CD14-positive monocyte (primary cell): ENCODE measurements around the gene DNAJB11. TPM values are rescaled to one million over a fixed set of nuclear protein-coding genes. Genes with fewer than 3 reads are reported as not detected.

Experiments used
- DNase-seq, 3 donors: peaks; one replicate each; pipeline ENCODE4 v3.0.0-alpha.2; 2011 to 2022
- H2AFZ ChIP-seq: 2 replicates; pipeline ENCODE4 v1.6.0; 2012; ENCODE audit warnings: mild to moderate bottlenecking, low read depth, low read length, inconsistent platforms; ENCODE audit not compliant: insufficient read depth, poor library complexity, severe bottlenecking
- H3K27ac ChIP-seq, 2 donors: 1 replicate in 1 of 2; 2 replicates in 1 of 2; pipeline ENCODE4 v1.5.1; 2012 to 2013; ENCODE audit warnings: low read length in 2 of 2, control low read depth in 1 of 2, inconsistent platforms in 1 of 2, low read depth in 1 of 2, mild to moderate bottlenecking in 1 of 2
- H3K27me3 ChIP-seq, 2 donors: one replicate each; pipeline versions ENCODE4 v1.6.0 to v1.6.1; 2011 to 2013; ENCODE audit warnings: low read length in 2 of 2; ENCODE audit not compliant: control insufficient read depth in 2 of 2, insufficient read depth in 2 of 2
- H3K36me3 ChIP-seq, 2 donors: replicated peaks in 1 of 2; 1 replicate in 1 of 2; 2 replicates in 1 of 2; pipeline versions ENCODE4 v1.5.1 to v1.6.1; 2012 to 2013; ENCODE audit warnings: low read length in 2 of 2, control low read depth in 1 of 2, inconsistent platforms in 1 of 2, mild to moderate bottlenecking in 1 of 2; ENCODE audit not compliant: insufficient read depth in 2 of 2, control insufficient read depth in 1 of 2
- H3K4me1 ChIP-seq, 2 donors: 1 replicate in 1 of 2; 2 replicates in 1 of 2; pipeline versions ENCODE4 v1.5.1 to v1.6.1; 2012 to 2013; ENCODE audit warnings: low read length in 2 of 2, control low read depth in 1 of 2, inconsistent platforms in 1 of 2, mild to moderate bottlenecking in 1 of 2, moderate library complexity in 1 of 2; ENCODE audit not compliant: insufficient read depth in 2 of 2, control insufficient read depth in 1 of 2
- H3K4me2 ChIP-seq: replicated peaks from 2 replicates; pipeline ENCODE3; 2012; ENCODE audit warnings: low read length, moderate library complexity, mild to moderate bottlenecking; ENCODE audit not compliant: poor library complexity, severe bottlenecking; ENCODE audit errors: extremely low read depth
- H3K4me3 ChIP-seq, 3 experiments: fragments of 200-600 bp in 1 of 3; sonication (generic) in 1 of 3; replicated peaks in 1 of 3; 1 replicate in 2 of 3; 2 replicates in 1 of 3; pipeline ENCODE4 v1.5.1; 2011 to 2013; ENCODE audit warnings: low read length in 3 of 3, mild to moderate bottlenecking in 3 of 3, control low read depth in 2 of 3, low read depth in 2 of 3, inconsistent platforms in 1 of 3, moderate library complexity in 1 of 3
- H3K79me2 ChIP-seq: 2 replicates; pipeline ENCODE4 v1.6.0; 2012; ENCODE audit warnings: mild to moderate bottlenecking, control low read depth, inconsistent platforms, low read length, moderate library complexity; ENCODE audit not compliant: insufficient read depth
- H3K9ac ChIP-seq: 2 replicates; pipeline ENCODE4 v1.6.0; 2017; ENCODE audit warnings: low read length, mild to moderate bottlenecking; ENCODE audit not compliant: insufficient read depth, poor library complexity, severe bottlenecking
- H3K9me3 ChIP-seq, 2 donors: replicated peaks in 1 of 2; 1 replicate in 1 of 2; 2 replicates in 1 of 2; pipeline versions ENCODE4 v1.5.1 to v1.6.1; 2012 to 2013; ENCODE audit warnings: low read length in 2 of 2, control low read depth in 1 of 2; ENCODE audit not compliant: control insufficient read depth in 1 of 2, insufficient read depth in 1 of 2
- H4K20me1 ChIP-seq: 2 replicates; pipeline ENCODE4 v1.6.0; 2012; ENCODE audit warnings: mild to moderate bottlenecking, low read length, control low read depth, moderate library complexity; ENCODE audit not compliant: insufficient read depth
- H3K27ac Mint-ChIP-seq, 7 donors: one replicate each; pipeline ENCODE4 v1.8.0; 2020; ENCODE audit warnings: mild to moderate bottlenecking in 7 of 7, mixed read lengths in 7 of 7, moderate library complexity in 6 of 7, inconsistent platforms in 2 of 7
- H3K27me3 Mint-ChIP-seq, 3 donors: one replicate each; pipeline ENCODE4 v1.8.0; 2021 to 2022; ENCODE audit warnings: low read depth in 3 of 3, mild to moderate bottlenecking in 3 of 3, mixed read lengths in 3 of 3, moderate library complexity in 3 of 3, inconsistent platforms in 1 of 3
- H3K36me3 Mint-ChIP-seq, 2 donors: one replicate each; pipeline ENCODE4 v1.8.0; 2020; ENCODE audit warnings: mixed read lengths in 2 of 2, inconsistent platforms in 1 of 2, mild to moderate bottlenecking in 1 of 2
- H3K4me1 Mint-ChIP-seq: one replicate; pipeline ENCODE4 v1.8.0; 2020; ENCODE audit warnings: mild to moderate bottlenecking, mixed read lengths
- H3K4me3 Mint-ChIP-seq, 2 donors: one replicate each; pipeline ENCODE4 v1.8.0; 2020; ENCODE audit warnings: mild to moderate bottlenecking in 2 of 2, mixed read lengths in 2 of 2, moderate library complexity in 1 of 2
- H3K9me3 Mint-ChIP-seq, 7 donors: one replicate each; pipeline ENCODE4 v1.8.0; 2020 to 2022; ENCODE audit warnings: mixed read lengths in 7 of 7, mild to moderate bottlenecking in 6 of 7, moderate library complexity in 6 of 7, inconsistent platforms in 2 of 7
- CTCF ChIP-seq: fragments of 200-600 bp; IDR thresholded peaks from one replicate; pipeline ENCODE4 v1.8.0; 2022; ENCODE audit warnings: antibody characterized with exemption, mild to moderate bottlenecking
- WGBS: methylation state at CpG from one replicate; pipeline ENCODE4 v1.1.5; 2013; ENCODE audit warnings: missing lambda C conversion rate; ENCODE audit not compliant: insufficient coverage; 5-methylcytosine and 5-hydroxymethylcytosine counted together
- intact Hi-C, 2 donors: fragments of 100-400 bp; cut with micrococcal nuclease; formaldehyde crosslinking; loops; one replicate each; pipeline versions ENCODE4 v1.15.0 to v1.15.1; 2023
- polyA plus RNA-seq, 3 donors: library from polyadenylated mRNA; depleted of rRNA in 1 of 3; unstranded in 2 of 3; stranded (reverse) in 1 of 3; fragments of 300-500 nt in 2 of 3; fragments of >200 nt in 1 of 3; fragmentation: Illumina TruSeq in 2 of 3; gene quantifications; 1 replicate in 2 of 3; 2 replicates in 1 of 3; pipeline ENCODE4 v1.2.3, GENCODE V29; 2012 to 2021

The DNAJB11 gene
- polyA plus RNA-seq, 3 donors = 32.5 to 45.8 (median 44.6) TPM

GRCh38 chr3:186540221-186540834, 30.2 kb upstream of the DNAJB11 start:
- TF ChIP-seq CTCF = peak; percentile 83
- H3K36me3 ChIP-seq = peaks cover 12 to 22% of the 10 kb centered on the region in 2 donors
- Mint-ChIP-seq H3K9me3 (no peaks in the 10 kb centered on the region), H3K36me3 (peaks cover 28 to 29% of the 10 kb centered on the region in 2 donors), H3K27me3 (no peaks in the 10 kb centered on the region), H3K4me3 (peak overlapping the region in 1 of 2 donors; percentile 67), H3K4me1 (peaks cover 8% of the 10 kb centered on the region), H3K27ac (no peak overlapping the region)
- H3K4me2 ChIP-seq = peak overlapping the region; percentile 51
- no peak overlapping the region for H3K9ac ChIP-seq
- DNase-seq = peak; percentile 56 to 71 (median 70)
- intact Hi-C loops = loop anchor here (5.0 kb wide), 2 partner anchors 283 to 558 kb away; no protein-coding TSS in a partner anchor
- peak overlapping the region in 2 of 3 experiments; percentile 12 to 39 for H3K4me3 ChIP-seq
- WGBS = 13% methylated on average over 8 of the region's 8 CpGs
- no peaks in the 10 kb centered on the region for H4K20me1 ChIP-seq
- H3K27ac ChIP-seq = no peak overlapping the region
- H3K79me2 ChIP-seq = no peaks in the 10 kb centered on the region
- H2AFZ ChIP-seq = no peak overlapping the region
- H3K9me3 ChIP-seq = no peaks in the 10 kb centered on the region
- peaks cover 3 to 5% of the 10 kb centered on the region in 2 donors for H3K4me1 ChIP-seq
- no peaks in the 10 kb centered on the region for H3K27me3 ChIP-seq

GRCh38 chr3:186540835-186541226, 29.7 kb upstream of the DNAJB11 start:
- peaks cover 3 to 5% of the 10 kb centered on the region in 2 donors for H3K4me1 ChIP-seq
- H3K79me2 ChIP-seq = no peaks in the 10 kb centered on the region
- H3K27me3 ChIP-seq = no peaks in the 10 kb centered on the region
- no peak for DNase-seq
- H2AFZ ChIP-seq = no peak overlapping the region
- 80% methylated on average over 1 of the region's 2 CpGs for WGBS
- Mint-ChIP-seq H3K27ac (no peak overlapping the region), H3K36me3 (peaks cover 29 to 31% of the 10 kb centered on the region in 2 donors), H3K4me1 (peaks cover 8% of the 10 kb centered on the region), H3K4me3 (no peak overlapping the region), H3K9me3 (no peaks in the 10 kb centered on the region), H3K27me3 (no peaks in the 10 kb centered on the region)
- no peak overlapping the region for H3K9ac ChIP-seq
- H3K36me3 ChIP-seq = peaks cover 12 to 22% of the 10 kb centered on the region in 2 donors
- H3K4me2 ChIP-seq = peak overlapping the region; percentile 51
- no peak overlapping the region for H3K4me3 ChIP-seq
- no peaks in the 10 kb centered on the region for H3K9me3 ChIP-seq
- no peak overlapping the region for H3K27ac ChIP-seq
- H4K20me1 ChIP-seq = no peaks in the 10 kb centered on the region
- intact Hi-C loops = loop anchor here (5.0 kb wide), 2 partner anchors 284 to 559 kb away; no protein-coding TSS in a partner anchor
- peak; percentile 42 for TF ChIP-seq CTCF
